Body of pancreas (tissue), 4 donors: ENCODE results near the gene AGXT2. TPM values are rescaled to one million over a fixed set of nuclear protein-coding genes. Genes with fewer than 3 reads are reported as not detected.

ENCODE experiments used
- ATAC-seq: fragments of 150-250 bp; one replicate; pipeline ENCODE4 v1.9.1; 2016
- DNase-seq, 4 donors: peaks; one replicate each; pipeline ENCODE4 v3.0.0-alpha.2; 2019
- H3K27ac ChIP-seq, 4 donors: fragments of 200-600 bp; sonication (generic); 1 replicate in 3 of 4; 2 replicates in 1 of 4; pipeline versions ENCODE4 v1.5.1 to v1.6.1; 2016 to 2019; ENCODE audit warnings: mild to moderate bottlenecking in 1 of 4, mixed read lengths in 1 of 4, moderate library complexity in 1 of 4
- H3K27me3 ChIP-seq, 2 donors: fragments of 200-600 bp; sonication (generic); one replicate each; pipeline ENCODE4 v1.6.0; 2016; ENCODE audit warnings: mild to moderate bottlenecking in 1 of 2
- H3K36me3 ChIP-seq, 2 donors: fragments of 200-600 bp; sonication (generic); replicated peaks in 1 of 2; 2 replicates each; pipeline ENCODE4 v1.5.1; 2016; ENCODE audit warnings: low read depth in 2 of 2; ENCODE audit not compliant: insufficient read depth in 1 of 2
- H3K4me1 ChIP-seq: fragments of 200-600 bp; sonication (generic); one replicate; pipeline ENCODE4 v1.6.0; 2016
- H3K4me3 ChIP-seq, 2 donors: fragments of 200-600 bp; sonication (generic); 1 replicate in 1 of 2; 2 replicates in 1 of 2; pipeline ENCODE4 v1.5.1; 2016 to 2019
- H3K9me3 ChIP-seq, 3 donors: fragments of 200-600 bp; sonication (generic); 1 replicate in 2 of 3; 2 replicates in 1 of 3; pipeline ENCODE4 v1.5.1; 2016
- CTCF ChIP-seq, 7 experiments: fragments of 450-650 bp in 4 of 7; fragments of 200-600 bp in 3 of 7; sonication (generic) in 3 of 7; IDR thresholded peaks; one replicate each; pipeline ENCODE4 v1.5.1; 2016 to 2019; ENCODE audit warnings: antibody characterized with exemption in 7 of 7
- POLR2A ChIP-seq, 3 donors: fragments of 450-650 bp; IDR thresholded peaks; one replicate each; pipeline ENCODE4 v1.6.1; 2016; ENCODE audit warnings: antibody characterized with exemption in 3 of 3, mild to moderate bottlenecking in 2 of 3
- WGBS, 2 donors: methylation state at CpG; one replicate each; pipeline ENCODE4 v1.1.5; 2017; 5-methylcytosine and 5-hydroxymethylcytosine counted together
- intact Hi-C: fragments of 100-400 bp; cut with DNase I; formaldehyde crosslinking; loops from one replicate; pipeline ENCODE4 v1.15.1; 2023
- total RNA-seq, 2 donors: library from RNA; depleted of rRNA; stranded (reverse); fragments of >200 nt; gene quantifications; one replicate each; pipeline ENCODE4 v1.1.0, GENCODE V29; 2016

The AGXT2 gene
- total RNA-seq, 2 donors from 2014 or later, result not detected

GRCh38 chr5:35032356-35032755, 15.4 kb downstream of the AGXT2 start:
- no peak for ATAC-seq
- TF ChIP-seq CTCF (IDR thresholded peaks at IDR 0.05) (no peak), POLR2A (IDR thresholded peaks at IDR 0.05) (no peak)

GRCh38 chr5:35031276-35031675, 16.5 kb downstream of the AGXT2 start:
- H3K4me1 ChIP-seq, result peaks cover 12% of the 10 kb centered on the region
- TF ChIP-seq POLR2A (IDR thresholded peaks at IDR 0.05) (no peak), CTCF (IDR thresholded peaks at IDR 0.05) (no peak)
- H3K9me3 ChIP-seq, result no peaks in the 10 kb centered on the region
- no peak overlapping the region for H3K27ac ChIP-seq
- H3K27me3 ChIP-seq, result no peaks in the 10 kb centered on the region
- H3K4me3 ChIP-seq, result no peak overlapping the region
- no peak for DNase-seq
- ATAC-seq, result no peak
- 84 to 85% methylated on average over 5 of the region's 5 CpGs for WGBS, 2 donors
- no peaks in the 10 kb centered on the region for H3K36me3 ChIP-seq
- intact Hi-C loops, result no loop called here

More at GRCh38 chr5:35032356-35032755, 15.4 kb downstream of the AGXT2 start:
- Histone ChIP-seq H3K36me3 (no peaks in the 10 kb centered on the region), H3K4me3 (no peak overlapping the region), H3K27ac (no peak overlapping the region), H3K9me3 (no peaks in the 10 kb centered on the region), H3K4me1 (peaks cover 2% of the 10 kb centered on the region), H3K27me3 (no peaks in the 10 kb centered on the region)
- intact Hi-C loops, result no loop called here
- 69 to 74% methylated on average over 6 of the region's 6 CpGs for WGBS, 2 donors
- DNase-seq, result no peak

GRCh38 chr5:35030426-35031100, 17.2 kb downstream of the AGXT2 start:
- Histone ChIP-seq H3K36me3 (no peaks in the 10 kb centered on the region), H3K27ac (no peak overlapping the region), H3K9me3 (no peaks in the 10 kb centered on the region), H3K4me3 (no peak overlapping the region), H3K27me3 (no peaks in the 10 kb centered on the region), H3K4me1 (peaks cover 18% of the 10 kb centered on the region)
- DNase-seq (no peak), ATAC-seq (no peak)
- intact Hi-C loops, result no loop called here
- 74 to 86% methylated on average over 10 of the region's 10 CpGs for WGBS, 2 donors
- TF ChIP-seq POLR2A (IDR thresholded peaks at IDR 0.05) (no peak), CTCF (IDR thresholded peaks at IDR 0.05) (peak in 1 of 7 experiments; percentile 3)

- H3K36me3 ChIP-seq, result no peaks in the 10 kb centered on the region
- no peak overlapping the region for H3K4me3 ChIP-seq
- intact Hi-C loops, result no loop called here
- WGBS, 2 donors, result 58 to 59% methylated on average over 4 of the region's 4 CpGs
- no peaks in the 10 kb centered on the region for H3K27me3 ChIP-seq
- H3K4me1 ChIP-seq, result peaks cover 20% of the 10 kb centered on the region
- H3K27ac ChIP-seq, result no peak overlapping the region
- TF ChIP-seq POLR2A (IDR thresholded peaks at IDR 0.05), result no peak
- TF ChIP-seq CTCF (IDR thresholded peaks at IDR 0.05), result no peak
- no peak for ATAC-seq
- H3K9me3 ChIP-seq, result no peaks in the 10 kb centered on the region
- DNase-seq, result no peak
Measured at GRCh38 chr5:35029333-35029732, 18.4 kb downstream of the AGXT2 start.

- WGBS, 2 donors, result 34 to 44% methylated on average over 5 of the region's 5 CpGs
- ATAC-seq, result peak; percentile 42
- Histone ChIP-seq H3K27ac (no peak overlapping the region), H3K4me3 (no peak overlapping the region), H3K4me1 (peaks cover 20% of the 10 kb centered on the region), H3K9me3 (no peaks in the 10 kb centered on the region), H3K27me3 (no peaks in the 10 kb centered on the region), H3K36me3 (no peaks in the 10 kb centered on the region)
- intact Hi-C loops, result no loop called here
- no peak for DNase-seq
- TF ChIP-seq CTCF (IDR thresholded peaks at IDR 0.05) (no peak), POLR2A (IDR thresholded peaks at IDR 0.05) (no peak)
Measured at GRCh38 chr5:35026941-35027340, 20.8 kb downstream of the AGXT2 start.
